ENCODE data around the gene THADA.
"Not testable (repeated sequence)": the region's sequence is repeated elsewhere in the genome, so short reads cannot be mapped to it uniquely, and the experiment has no call there.

THADA gene

GRCh38 chr2:43557196-43557595 lies 38.6 kb downstream of the THADA start:
- no peak for TF ChIP-seq CTCF (conservative IDR thresholded peaks at IDR 0.05; ENCODE audit: control insufficient read depth, insufficient read depth, low read depth, low read length)
- DNase-seq (ENCODE audit: low read depth) = no peak
- H3K4me3 ChIP-seq (ENCODE audit: control insufficient read depth, low read depth, low read length) = no peak overlapping the region

GRCh38 chr2:43556256-43556655 lies 39.6 kb downstream of the THADA start:
- no peak for TF ChIP-seq CTCF (conservative IDR thresholded peaks at IDR 0.05; ENCODE audit: control insufficient read depth, insufficient read depth, low read depth, low read length)
- H3K4me3 ChIP-seq (ENCODE audit: control insufficient read depth, low read depth, low read length) = no peak overlapping the region
- no peak for DNase-seq (ENCODE audit: low read depth)

- no peak overlapping the region for H3K4me3 ChIP-seq (ENCODE audit: control insufficient read depth, low read depth, low read length)
- no peak for TF ChIP-seq CTCF (conservative IDR thresholded peaks at IDR 0.05; ENCODE audit: control insufficient read depth, insufficient read depth, low read depth, low read length)
- DNase-seq (ENCODE audit: low read depth) = no peak
Observed at GRCh38 chr2:43553341-43553855, 42.4 kb downstream of the THADA start.

GRCh38 chr2:43551990-43552389 lies 43.8 kb downstream of the THADA start:
- no peak overlapping the region for H3K4me3 ChIP-seq (ENCODE audit: control insufficient read depth, low read depth, low read length)

GRCh38 chr2:43548381-43548780 lies 47.5 kb downstream of the THADA start:
- DNase-seq (ENCODE audit: low read depth) = not testable (repeated sequence)

More at GRCh38 chr2:43551990-43552389, 43.8 kb downstream of the THADA start:
- TF ChIP-seq CTCF (conservative IDR thresholded peaks at IDR 0.05; ENCODE audit: control insufficient read depth, insufficient read depth, low read depth, low read length) = no peak
- no peak for DNase-seq (ENCODE audit: low read depth)

GRCh38 chr2:43542285-43542933 lies 53.4 kb downstream of the THADA start:
- DNase-seq (ENCODE audit: low read depth) = peak; percentile 77
- H3K4me3 ChIP-seq (ENCODE audit: control insufficient read depth, low read depth, low read length) = no peak overlapping the region
- peak; percentile 45 for TF ChIP-seq CTCF (conservative IDR thresholded peaks at IDR 0.05; ENCODE audit: control insufficient read depth, insufficient read depth, low read depth, low read length)

More at GRCh38 chr2:43548381-43548780, 47.5 kb downstream of the THADA start:
- not testable (repeated sequence) for H3K4me3 ChIP-seq (ENCODE audit: control insufficient read depth, low read depth, low read length)

- peak; percentile 80 for DNase-seq (ENCODE audit: low read depth)
- no peak for TF ChIP-seq CTCF (conservative IDR thresholded peaks at IDR 0.05; ENCODE audit: control insufficient read depth, insufficient read depth, low read depth, low read length)
- no peak overlapping the region for H3K4me3 ChIP-seq (ENCODE audit: control insufficient read depth, low read depth, low read length)
Observed at GRCh38 chr2:43541165-43541564, 54.7 kb downstream of the THADA start.

Data from fibroblast of mammary gland (primary cell).